ENCODE measurements around the gene TNF. TPM values are rescaled to one million over a fixed set of nuclear protein-coding genes. Genes with fewer than 3 reads are reported as not detected.

The TNF gene
- polyA plus RNA-seq, 3 donors, result 7.1 to 13.7 (median 9.6) TPM

DNA sequence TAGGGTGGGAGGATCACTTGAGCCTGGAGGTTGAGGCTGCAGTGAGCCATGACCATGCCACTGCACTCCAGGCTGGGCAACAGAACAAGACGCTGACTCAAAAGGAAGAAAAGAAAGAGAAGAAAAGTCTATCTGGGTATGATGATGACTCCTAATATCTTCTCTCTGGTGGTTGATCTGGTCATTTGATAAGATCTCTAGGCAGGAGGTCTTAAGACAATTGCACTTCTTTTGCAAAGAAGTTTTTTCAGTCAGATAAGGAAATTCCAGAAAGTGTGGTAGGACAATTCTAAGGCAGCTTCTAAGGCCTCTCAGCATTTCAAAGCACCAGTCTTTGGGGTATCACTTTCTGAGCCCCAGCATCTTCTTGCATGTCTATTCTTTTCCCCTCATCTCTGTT lies 32.0 kb downstream of the TNF start:
- H3K36me3 Mint-ChIP-seq, result no peaks in the 10 kb centered on the region
- WGBS (ENCODE audit: insufficient coverage), result 100% methylated on average over 1 of the region's 1 CpG
- Histone ChIP-seq H3K27ac (ENCODE audit: low read depth in 1 of 2, low read length in 2 of 2) (no peak overlapping the region), H3K9me3 (replicated peaks in 1 of 2; ENCODE audit: control insufficient read depth in 1 of 2, insufficient read depth in 1 of 2, low read length in 2 of 2) (no peaks in the 10 kb centered on the region), H3K4me1 (ENCODE audit: control insufficient read depth in 1 of 2, insufficient read depth in 2 of 2, low read length in 2 of 2) (peaks cover 3 to 7% of the 10 kb centered on the region in 2 donors), H2AFZ (ENCODE audit: insufficient read depth, low read depth, low read length, poor library complexity, severe bottlenecking) (no peak overlapping the region), H4K20me1 (ENCODE audit: insufficient read depth, low read length) (no peaks in the 10 kb centered on the region), H3K79me2 (ENCODE audit: insufficient read depth, low read length) (no peaks in the 10 kb centered on the region), H3K27me3 (ENCODE audit: control insufficient read depth in 2 of 2, insufficient read depth in 2 of 2, low read length in 2 of 2) (no peaks in the 10 kb centered on the region), H3K9ac (ENCODE audit: insufficient read depth, low read length, poor library complexity, severe bottlenecking) (no peak overlapping the region), H3K36me3 (replicated peaks in 1 of 2; ENCODE audit: control insufficient read depth in 1 of 2, insufficient read depth in 2 of 2, low read length in 2 of 2) (no peaks in the 10 kb centered on the region), H3K4me2 (replicated peaks; ENCODE audit: extremely low read depth, low read length, poor library complexity, severe bottlenecking) (no peak overlapping the region), H3K4me3 (replicated peaks in 1 of 3; ENCODE audit: low read depth in 2 of 3, low read length in 3 of 3) (no peak overlapping the region)
- H3K4me1 Mint-ChIP-seq, result peaks cover 7% of the 10 kb centered on the region
- no peak for DNase-seq
- H3K4me3 Mint-ChIP-seq, result no peak overlapping the region
- intact Hi-C loops (cut with micrococcal nuclease), result no loop called here
- H3K27me3 Mint-ChIP-seq (ENCODE audit: low read depth in 3 of 3), result peaks cover 0 to 8% (median 0%) of the 10 kb centered on the region in 3 donors
- H3K9me3 Mint-ChIP-seq, result peaks cover 0 to 5% (median 0%) of the 10 kb centered on the region in 7 donors
- TF ChIP-seq, protein P1, sequence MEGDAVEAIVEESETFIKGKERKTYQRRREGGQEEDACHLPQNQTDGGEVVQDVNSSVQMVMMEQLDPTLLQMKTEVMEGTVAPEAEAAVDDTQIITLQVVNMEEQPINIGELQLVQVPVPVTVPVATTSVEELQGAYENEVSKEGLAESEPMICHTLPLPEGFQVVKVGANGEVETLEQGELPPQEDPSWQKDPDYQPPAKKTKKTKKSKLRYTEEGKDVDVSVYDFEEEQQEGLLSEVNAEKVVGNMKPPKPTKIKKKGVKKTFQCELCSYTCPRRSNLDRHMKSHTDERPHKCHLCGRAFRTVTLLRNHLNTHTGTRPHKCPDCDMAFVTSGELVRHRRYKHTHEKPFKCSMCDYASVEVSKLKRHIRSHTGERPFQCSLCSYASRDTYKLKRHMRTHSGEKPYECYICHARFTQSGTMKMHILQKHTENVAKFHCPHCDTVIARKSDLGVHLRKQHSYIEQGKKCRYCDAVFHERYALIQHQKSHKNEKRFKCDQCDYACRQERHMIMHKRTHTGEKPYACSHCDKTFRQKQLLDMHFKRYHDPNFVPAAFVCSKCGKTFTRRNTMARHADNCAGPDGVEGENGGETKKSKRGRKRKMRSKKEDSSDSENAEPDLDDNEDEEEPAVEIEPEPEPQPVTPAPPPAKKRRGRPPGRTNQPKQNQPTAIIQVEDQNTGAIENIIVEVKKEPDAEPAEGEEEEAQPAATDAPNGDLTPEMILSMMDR (IDR thresholded peaks at IDR 0.05), result no peak
- H3K27ac Mint-ChIP-seq, result no peak overlapping the region

DNA sequence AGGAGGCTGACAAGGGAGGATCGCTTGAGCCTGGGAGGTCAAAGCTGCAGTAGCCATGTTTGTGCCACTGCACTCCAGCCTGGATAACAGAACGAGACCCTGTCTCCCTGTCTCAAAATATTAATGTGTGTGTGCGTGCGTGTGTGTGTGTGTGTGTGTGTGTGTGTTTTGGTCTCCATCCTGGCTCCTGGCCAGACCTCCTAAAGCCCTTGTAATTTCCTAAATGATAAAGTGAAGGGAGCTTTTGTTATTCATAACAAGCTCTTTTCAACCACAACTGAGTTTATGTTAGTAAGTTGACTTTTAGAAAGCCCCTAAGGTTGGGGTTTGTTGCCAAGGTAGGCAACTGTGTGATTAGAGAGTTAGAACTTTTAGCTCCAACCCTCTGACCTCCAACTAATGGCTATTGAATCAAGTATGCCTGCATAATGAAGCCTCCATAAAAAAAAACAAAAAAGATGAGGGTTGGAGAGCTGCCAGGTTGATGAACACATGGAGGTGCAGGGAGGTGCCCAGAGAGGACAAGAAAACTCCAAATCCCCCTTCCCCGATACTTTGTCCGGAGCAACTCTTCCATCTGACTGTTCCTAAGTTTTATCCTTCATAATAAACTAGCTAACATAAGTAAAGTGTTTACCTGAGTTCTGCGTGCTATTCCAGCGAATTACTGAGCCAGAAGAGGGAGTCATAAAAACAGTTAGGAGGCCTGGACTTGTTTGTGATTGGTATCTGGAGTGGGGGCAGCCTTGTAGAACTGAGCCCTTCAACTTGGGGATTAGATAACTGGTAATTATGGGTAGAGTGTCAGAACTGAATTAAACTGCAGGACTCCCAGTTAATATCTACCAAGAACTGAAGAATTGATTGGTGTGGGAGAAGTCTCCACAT lies 34.4 kb downstream of the TNF start:
- Histone ChIP-seq H3K4me1 (ENCODE audit: control insufficient read depth in 1 of 2, insufficient read depth in 2 of 2, low read length in 2 of 2) (peaks cover 19 to 25% of the 10 kb centered on the region in 2 donors), H3K9ac (ENCODE audit: insufficient read depth, low read length, poor library complexity, severe bottlenecking) (no peak overlapping the region), H3K4me2 (replicated peaks; ENCODE audit: extremely low read depth, low read length, poor library complexity, severe bottlenecking) (no peak overlapping the region), H2AFZ (ENCODE audit: insufficient read depth, low read depth, low read length, poor library complexity, severe bottlenecking) (no peak overlapping the region), H3K9me3 (replicated peaks in 1 of 2; ENCODE audit: control insufficient read depth in 1 of 2, insufficient read depth in 1 of 2, low read length in 2 of 2) (no peaks in the 10 kb centered on the region), H3K27ac (ENCODE audit: low read depth in 1 of 2, low read length in 2 of 2) (no peak overlapping the region), H4K20me1 (ENCODE audit: insufficient read depth, low read length) (no peaks in the 10 kb centered on the region), H3K79me2 (ENCODE audit: insufficient read depth, low read length) (peaks cover 2% of the 10 kb centered on the region), H3K36me3 (replicated peaks in 1 of 2; ENCODE audit: control insufficient read depth in 1 of 2, insufficient read depth in 2 of 2, low read length in 2 of 2) (no peaks in the 10 kb centered on the region), H3K27me3 (ENCODE audit: control insufficient read depth in 2 of 2, insufficient read depth in 2 of 2, low read length in 2 of 2) (no peaks in the 10 kb centered on the region), H3K4me3 (replicated peaks in 1 of 3; ENCODE audit: low read depth in 2 of 3, low read length in 3 of 3) (no peak overlapping the region)
- DNase-seq, result no peak
- Mint-ChIP-seq H3K4me3 (no peak overlapping the region), H3K9me3 (peaks cover 0 to 5% (median 0%) of the 10 kb centered on the region in 7 donors), H3K36me3 (no peaks in the 10 kb centered on the region), H3K27ac (peak overlapping the region in 2 of 7 donors; percentile 7 to 26), H3K4me1 (peaks cover 21% of the 10 kb centered on the region), H3K27me3 (ENCODE audit: low read depth in 3 of 3) (peaks cover 0 to 4% (median 0%) of the 10 kb centered on the region in 3 donors)
- intact Hi-C loops (cut with micrococcal nuclease), result no loop called here
- 100% methylated on average over 1 of the region's 8 CpGs for WGBS (ENCODE audit: insufficient coverage)
- TF ChIP-seq, protein P1 (IDR thresholded peaks at IDR 0.05), result no peak
